ENCODE measurements around the gene SPDEF.

SPDEF gene

DNA sequence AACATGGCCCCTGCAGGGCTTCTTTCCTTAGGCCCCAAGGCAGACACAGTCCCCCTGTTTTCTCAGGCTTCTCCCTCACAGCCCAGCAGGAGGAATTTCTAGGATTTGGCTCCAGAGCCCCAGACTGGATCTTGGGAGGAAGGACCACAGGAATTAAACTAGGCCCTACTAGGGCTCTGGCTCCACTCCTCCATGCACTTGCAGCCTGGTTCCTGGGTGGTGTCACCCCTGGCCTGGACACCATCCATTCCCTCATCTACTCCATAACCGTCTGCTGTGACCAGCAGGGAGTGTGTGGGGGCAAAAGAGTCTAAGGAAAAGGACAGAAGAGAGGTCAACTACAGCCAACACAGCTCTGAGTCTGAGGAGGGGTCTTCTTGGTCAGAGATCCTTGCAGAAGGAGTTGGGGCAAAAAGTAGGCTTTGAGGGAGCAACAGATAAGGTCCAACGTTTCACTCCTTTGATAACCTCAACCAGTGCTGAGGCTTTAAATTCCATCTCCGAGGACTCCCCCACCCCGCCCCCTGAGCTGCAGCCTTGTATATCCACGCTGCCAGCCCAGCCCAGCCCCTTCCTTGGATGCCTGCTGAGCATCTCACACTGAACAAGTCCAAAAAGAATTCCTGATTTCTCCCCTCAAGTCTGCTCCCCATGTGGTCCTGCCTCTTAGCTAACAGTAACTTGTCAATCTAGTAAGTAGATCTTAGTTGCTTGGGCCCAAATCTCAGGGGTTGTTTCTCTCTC, 27.9 kb upstream of the SPDEF start:
- DNase-seq (ENCODE audit: low read depth, low spot score): no peak

DNA sequence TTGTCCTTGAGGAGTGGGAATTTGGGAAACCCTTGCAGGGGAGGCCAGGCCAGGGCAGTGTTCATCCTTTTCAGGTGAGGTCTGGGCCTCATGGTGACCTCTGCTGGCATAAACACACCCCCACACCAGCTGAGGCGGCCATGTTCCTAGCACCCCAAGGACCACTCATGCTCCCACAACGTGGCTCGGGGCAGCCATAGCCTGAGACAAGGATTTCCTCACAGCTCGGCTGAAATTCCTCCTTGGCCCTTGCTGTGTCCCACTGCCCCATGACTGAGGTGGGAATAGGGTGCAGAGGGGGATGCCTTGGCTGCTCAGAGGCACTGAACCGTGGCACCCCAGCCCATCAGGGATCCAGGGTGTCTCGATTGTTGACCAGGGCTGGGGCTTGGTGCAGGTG, 27.3 kb upstream of the SPDEF start:
- no peak for DNase-seq (ENCODE audit: low read depth, low spot score)

DNA sequence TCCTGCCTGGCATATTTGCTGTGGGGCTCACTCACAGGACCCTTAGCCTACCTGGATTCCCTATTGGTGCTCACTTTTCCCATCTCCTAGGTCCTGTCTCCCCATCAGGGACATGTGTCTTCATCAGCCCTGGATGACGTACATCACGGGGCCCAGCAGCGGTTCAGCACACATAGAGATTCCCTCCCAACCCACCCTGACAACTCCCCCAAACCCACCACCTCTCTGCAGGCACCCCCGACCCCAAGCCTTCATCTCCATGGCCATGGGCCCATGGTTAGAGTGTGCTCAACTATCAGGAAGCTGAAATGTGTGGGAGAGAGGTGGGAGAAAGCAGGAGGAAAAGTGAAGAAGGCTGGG, 25.4 kb upstream of the SPDEF start:
- no peak for DNase-seq (ENCODE audit: low read depth, low spot score)

DNA sequence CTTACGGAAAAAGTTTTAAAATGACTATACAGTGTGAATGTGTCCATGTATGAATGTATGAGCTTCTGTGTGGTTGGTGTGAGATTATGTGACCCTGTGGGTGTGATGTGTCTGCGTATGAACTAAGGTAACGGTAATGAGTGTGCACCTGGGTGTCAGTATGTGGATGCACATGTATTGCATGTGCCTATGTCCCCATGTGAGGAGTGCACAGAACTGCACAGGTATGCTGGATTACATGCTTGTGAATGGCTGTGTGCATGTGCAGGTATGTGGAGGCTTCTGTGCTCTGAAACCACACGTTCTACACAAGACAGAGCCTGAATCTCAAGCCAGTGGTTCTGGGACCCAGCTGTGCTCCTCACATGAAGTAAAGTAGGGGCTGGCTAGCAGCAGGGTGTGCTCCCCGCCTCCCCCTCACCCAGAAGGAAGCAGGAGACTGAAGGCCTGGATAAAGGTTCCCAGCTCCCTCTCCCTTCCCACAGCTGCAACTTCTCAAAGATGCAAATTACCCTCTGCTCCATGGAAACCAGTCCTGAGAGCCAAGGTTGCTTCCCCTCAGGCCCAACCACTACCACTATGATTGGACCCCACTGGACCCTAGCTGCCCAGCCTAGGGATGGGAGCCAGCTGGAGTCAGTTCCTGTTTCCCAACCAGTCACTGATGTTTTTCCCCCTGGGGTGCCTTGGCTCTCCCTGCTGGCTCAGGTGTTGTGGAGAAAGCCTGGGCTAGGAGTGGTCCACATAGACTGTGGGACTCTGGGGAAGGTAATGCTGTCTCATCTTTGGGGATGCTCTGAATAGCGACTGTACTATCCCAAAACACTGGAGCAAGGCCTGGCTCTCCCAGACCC, 24.8 kb upstream of the SPDEF start:
- no peak for DNase-seq (ENCODE audit: low read depth, low spot score)

DNA sequence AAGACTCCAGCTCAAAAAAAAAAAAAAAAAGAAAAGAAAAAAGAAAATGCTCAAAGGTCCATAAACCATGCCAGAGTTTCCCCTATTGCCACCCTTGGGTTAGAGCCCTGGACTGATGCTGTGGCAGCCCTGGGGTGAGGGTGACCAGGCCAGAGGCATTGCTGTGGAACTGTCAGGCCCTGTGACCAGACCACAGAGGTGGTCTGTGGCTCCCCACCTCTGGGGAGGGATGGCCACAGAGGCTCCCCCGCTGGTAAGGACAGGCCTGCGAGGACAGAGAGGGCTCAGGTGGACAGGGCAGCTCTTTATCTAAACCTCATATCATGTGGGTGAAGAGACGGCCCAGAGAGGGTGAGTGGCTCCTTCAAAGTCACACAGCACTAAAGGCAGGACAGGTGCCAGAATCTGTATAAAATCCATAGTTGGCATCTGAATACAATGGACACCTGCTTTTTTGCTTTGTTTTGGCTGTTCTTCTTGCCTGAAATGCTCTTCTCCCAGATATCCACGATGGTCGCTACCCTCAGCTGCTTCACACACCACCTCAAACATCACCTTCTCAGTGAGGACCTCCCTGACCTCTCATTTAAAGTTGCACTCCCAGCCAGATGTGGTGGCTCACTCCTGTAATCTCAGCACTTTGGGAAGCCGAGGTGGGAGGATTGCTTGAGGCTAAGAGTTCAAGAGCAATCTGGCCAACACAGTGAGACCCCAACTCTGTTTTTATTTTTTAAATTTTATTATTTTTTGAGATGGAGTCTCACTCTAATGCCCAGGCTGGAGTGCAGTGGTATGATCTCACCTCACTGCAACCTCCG, 22.5 kb upstream of the SPDEF start:
- no peak for DNase-seq (ENCODE audit: low read depth, low spot score)

DNA sequence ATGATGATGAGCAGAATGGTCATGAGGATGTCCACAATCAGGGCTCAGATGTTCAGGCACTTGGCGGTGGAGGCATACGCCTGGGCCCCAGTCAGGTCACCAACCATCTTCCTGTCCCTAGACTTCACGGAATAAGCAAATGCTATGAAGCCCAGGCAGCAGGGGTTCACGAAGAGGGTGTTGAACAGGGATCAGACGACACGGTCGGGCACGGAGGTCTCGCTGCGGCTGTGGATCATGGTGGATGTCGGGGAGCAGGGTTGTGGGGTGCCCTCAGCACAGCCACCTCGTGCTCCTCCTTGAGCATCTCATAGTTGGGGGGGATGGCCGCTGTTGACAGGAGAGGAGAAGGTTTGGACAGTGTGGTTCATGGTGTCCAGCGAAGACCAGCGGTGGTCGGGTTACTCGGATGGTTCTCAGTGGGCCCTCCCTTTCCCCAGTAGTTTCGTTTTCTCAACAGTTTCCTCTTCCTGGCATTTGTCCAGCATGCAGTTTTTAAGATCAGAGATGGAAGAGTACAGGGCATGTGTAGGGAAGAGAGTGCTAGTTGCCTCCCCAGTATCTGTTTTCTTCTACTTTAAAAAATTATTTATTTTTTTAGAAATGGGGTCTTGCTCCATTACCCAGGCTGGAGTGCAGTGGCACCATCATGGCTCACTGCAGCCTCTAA, 20.3 kb upstream of the SPDEF start:
- DNase-seq (ENCODE audit: low read depth, low spot score): no peak

DNA sequence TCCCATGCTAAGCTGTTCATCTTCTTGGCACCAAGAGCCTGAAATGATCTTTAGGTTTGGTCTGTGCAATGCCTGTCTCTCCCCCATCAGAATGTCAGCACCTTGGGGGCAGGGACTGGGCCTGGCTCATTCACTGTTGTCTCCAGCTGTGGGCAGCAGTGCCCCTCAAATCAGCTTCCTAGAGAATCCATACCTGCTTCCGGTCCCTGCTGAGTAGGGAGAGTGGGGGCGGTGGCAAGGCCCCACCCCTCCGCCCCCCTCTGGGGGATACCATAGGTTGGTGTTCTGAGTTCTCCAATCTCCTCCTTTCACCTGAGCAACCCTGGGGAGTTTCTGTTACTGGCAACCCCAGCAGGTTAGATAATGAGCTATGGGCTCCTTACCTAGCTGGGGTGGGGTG, 19.2 kb upstream of the SPDEF start:
- DNase-seq (ENCODE audit: low read depth, low spot score): peak; percentile 23

DNA sequence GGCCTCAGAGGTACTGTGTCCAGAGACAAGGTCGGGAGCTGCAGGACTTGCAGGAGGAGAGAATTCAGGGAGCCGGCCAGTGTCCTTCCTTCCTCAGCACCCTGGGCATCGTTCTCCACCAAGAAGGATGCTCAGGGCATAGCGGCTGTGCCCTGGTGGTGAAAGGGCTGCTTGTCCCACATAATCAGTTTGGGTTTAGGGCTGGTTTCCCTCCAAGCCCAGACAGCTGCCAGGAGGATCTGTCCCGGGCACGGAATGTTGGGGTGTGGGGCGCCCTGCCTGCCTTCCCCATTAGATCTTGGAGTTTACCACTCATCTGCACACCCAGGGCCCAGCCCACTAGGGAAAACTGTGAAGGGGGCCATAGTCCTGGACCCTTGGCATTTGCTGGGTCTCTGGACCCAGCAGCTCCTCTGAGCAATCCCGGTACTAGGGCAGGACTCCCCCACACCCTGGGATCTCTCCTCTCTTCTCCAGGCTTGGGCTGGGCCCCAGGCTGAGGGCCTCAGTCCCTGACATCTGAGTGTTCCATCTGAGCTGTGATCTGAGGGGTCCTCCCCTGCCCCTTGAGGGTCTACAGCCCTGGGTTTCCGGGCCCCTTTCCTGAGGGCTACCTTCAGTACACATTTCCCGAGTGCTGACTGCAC, 18.6 kb upstream of the SPDEF start:
- no peak for DNase-seq (ENCODE audit: low read depth, low spot score)

DNA sequence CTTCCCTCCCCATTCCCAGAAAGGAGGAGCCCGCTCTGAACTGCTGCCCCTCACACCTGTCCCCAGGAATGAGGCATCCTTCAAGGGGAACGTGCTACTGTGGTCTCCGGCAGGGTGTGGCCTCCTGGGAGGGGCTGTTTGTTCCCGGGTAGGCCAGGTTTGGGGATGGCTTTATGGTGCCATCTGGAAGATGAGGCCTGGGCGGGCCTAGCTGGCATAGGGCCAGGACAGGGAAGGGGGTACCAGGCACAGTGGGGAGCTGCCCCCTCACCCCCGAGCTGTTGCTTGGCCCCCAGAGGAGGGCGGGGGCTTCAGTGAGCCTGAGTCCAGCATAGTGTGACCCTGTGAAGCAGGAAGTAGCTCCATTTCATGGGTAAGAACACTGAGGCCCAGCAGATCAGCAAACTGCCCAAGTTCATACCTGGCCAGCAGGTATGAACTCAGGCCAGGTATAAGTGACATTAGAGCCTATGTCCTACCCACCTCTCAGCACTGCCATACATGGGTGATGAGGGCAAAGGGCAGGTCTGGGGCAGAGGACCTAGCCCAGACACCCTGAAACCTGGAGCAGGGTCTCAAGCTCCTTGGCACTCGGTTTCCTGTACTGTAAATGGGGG, 17.5 kb upstream of the SPDEF start:
- no peak for DNase-seq (ENCODE audit: low read depth, low spot score)

DNA sequence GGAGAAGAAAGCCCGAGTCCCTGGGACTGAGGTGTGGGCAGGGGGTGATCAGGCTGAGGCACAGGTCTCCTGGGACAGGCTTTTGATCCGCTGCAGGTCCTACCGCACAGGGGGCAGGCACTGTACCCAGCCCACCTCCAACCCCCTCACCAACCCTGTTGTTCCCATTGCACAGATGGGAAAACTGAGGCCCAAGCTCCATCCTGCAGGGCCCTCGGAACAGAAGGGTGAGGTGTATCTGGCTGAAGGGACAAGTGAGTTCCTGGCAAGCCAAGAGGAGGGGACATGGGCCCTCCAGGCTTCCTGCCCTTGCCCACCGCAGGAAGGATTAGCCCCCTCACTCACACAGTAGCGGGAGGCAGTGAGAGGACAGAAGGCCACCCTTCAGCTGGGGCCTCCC, 16.5 kb upstream of the SPDEF start:
- no peak for DNase-seq (ENCODE audit: low read depth, low spot score)

DNA sequence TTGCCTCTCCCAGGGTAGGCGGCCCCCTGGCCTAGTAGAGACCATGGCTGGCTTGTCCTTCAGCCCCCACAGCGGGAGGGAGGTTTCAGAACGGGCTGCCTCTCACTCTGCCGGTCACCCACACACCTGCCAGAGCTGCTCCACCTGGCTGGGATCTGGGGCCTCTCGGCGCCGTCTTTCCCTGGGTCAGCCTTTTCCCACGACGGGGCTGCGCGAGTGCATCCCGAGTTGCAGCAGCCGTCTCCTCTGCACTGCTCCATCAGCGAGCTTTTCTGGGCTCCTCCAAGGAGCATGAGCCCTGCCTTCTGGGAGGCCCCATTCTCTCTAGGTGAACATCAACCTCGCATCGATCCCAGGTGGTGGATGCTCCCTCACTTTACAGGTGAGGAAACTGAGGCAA, 15.9 kb upstream of the SPDEF start:
- no peak for DNase-seq (ENCODE audit: low read depth, low spot score)

DNA sequence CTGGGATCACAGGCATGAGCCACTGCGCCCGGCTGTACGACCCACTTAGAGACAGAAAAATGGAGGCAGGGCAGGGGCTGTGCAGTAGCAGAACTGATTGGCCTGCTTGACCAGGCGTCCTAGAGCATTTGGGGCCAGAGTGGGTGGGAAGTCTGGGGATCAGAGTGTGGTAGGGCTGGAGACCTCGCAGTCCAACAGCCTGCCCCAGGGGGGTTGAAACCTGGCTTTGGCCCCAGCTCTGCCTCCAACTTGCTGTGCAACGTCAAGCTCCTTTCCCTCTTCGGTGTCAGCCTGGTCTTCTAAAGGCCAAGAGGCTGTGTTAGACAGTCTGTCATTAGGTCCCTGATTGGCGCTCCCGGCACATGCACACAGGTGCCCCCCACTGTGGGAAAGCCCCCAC, 15.3 kb upstream of the SPDEF start:
- DNase-seq (ENCODE audit: low read depth, low spot score): no peak

DNA sequence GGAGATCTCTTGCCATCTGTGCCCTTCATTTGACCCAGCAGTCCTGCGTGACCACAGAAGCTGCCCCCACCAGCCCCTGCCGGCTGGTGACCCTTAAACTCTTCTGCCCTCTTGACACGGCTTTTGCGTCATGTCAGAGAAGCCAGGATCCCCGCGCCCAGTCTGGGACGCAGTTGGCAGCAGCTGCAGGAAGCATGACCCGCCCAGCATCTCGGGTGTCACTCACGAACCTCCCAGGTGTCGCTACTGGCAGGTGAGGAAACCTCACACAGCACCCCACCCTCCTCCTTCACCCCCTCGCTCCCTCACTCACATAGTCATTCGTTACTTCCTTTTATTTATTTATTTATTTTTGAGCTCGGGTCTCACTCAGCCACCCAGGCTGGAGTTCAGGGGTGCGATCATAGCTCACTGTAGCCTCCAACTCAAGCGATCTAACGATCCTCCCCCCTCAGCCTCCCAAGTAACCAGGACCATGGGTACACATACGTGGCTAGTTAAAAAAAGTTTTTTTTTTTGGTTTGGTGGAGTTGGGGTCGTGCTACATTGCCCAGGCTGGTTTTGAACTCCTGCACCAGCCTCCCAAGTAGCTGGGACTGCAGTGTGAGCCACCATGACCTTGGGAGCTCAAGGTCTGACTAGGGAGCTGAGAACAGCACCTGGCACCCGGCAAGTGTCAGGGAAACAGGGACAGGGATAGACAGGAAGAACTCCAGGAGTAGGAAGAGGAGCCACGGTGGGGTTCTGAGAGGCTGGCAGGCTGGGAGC, 14.1 kb upstream of the SPDEF start:
- no peak for DNase-seq (ENCODE audit: low read depth, low spot score)

DNA sequence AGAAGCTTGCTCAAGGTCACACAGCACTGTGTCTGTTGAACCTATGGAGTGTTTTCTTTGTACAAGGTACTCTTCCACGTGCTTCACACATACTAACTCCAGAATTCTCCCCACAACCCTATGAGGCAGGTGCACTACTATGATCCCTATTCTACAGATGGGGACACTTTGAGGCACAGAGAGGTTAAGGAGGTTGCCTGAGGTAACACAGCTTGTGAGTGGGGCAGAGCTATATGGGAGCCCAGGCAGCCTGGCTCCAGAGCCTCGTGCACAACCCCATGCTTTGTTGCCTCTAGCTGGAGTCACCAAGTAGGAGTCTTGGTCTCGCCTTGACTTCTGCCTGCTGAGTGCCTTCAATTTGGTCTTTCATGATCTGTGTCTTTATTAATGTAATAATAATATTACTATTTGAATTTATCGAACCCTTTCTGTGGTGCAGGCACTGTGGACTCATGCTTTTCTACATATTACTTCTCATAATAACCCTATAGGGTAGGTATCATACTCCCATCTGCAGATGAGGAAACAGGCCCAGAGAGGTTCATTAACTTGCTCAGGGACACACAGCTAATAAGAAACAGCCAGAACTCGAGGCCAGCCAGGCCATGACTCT, 13.3 kb upstream of the SPDEF start:
- DNase-seq (ENCODE audit: low read depth, low spot score): no peak

DNA sequence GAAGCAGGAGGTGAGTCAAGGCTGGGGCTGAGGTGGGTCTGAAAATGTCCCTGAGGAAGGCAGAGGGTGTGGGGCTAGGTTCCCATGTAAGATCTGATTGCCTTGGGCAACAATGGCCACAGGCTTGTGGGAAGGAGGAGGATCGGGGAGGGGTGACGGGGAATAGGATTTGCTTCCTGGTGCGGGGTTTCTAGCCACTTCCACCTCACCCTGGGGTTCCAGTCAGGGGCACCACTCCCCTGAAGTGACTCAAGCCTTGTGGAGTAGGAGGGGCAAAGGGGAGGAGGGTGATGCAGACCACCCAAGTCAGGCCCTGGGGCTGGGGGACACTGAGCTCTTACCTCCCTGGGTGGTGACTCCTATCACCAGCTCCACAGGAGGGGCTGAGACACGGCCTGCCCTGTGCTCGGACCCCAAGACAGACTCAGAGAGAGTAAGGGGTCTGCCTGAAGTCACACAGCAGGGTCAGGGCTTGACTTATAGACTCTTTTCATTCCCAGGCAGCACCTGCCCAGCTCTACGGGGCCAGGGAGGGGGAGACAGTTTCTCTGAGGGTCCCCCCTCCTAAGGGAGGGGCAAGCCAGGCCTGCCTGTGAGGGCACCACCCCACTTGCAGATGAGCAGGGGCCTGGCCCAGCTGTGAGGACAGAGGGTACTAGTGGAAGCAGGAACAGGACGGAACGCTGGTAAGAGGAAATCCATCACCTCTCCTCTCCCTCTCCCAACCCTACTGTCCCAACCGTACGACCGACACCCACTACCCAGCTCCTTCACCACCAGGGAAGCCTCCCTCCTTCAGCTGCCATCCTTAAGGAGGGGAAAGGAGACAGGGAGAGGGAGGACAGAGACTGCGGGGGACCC, 12.4 kb upstream of the SPDEF start:
- no peak for DNase-seq (ENCODE audit: low read depth, low spot score)

DNA sequence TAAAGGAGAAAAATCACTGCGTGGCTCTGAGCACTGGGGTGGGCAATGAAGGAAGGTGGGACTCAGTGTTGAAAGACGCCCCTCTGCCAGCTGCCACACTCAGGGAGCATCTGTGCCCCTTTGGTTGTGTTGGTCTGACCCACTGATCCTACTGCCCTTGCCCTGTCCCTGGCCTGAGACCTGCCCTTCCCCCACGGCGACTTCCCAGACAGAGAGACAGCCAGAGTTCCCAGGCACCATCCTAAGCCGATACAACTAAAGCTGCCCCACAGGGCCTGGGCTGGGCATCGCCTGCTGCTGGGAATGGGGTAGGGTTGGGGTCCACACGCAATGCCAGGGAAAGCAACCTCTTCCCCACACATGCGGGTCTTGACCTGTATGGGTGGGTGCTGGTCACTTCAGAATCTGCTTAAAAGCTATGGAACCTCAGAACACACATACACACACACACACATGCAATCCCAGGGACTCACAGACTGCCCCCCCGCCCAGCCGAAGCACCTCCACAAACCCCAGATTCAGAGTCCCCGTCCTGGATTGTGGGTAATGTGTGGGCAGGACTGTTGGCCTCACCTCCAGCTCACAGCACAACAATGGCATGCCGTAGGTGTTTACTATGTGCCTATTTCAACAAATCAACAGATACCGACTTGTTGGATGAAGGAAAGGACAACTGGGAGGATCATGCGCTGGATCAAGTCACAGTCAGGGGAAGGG, 10.9 kb upstream of the SPDEF start:
- DNase-seq (ENCODE audit: low read depth, low spot score): no peak

DNA sequence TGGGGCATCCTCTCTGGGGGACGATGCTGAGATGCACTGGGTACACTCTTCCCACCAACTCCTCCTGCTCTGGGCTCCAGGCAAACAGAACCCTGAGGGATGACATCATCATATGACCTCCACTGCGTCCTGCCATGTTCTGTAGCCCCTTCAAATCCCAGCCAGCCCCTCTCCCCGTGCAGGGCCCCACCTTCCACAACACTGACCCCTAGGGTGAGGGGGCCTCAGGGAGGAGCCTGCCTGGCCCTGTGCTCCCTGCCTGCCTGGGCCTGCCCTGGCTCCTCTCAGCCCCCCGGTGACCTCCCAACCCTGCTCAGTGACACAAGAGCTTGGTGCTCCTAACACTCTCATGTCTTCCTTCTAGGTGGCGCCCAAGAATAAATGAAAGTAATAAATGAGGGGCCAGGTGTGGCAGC, 9.6 kb upstream of the SPDEF start:
- DNase-seq (ENCODE audit: low read depth, low spot score): no peak

DNA sequence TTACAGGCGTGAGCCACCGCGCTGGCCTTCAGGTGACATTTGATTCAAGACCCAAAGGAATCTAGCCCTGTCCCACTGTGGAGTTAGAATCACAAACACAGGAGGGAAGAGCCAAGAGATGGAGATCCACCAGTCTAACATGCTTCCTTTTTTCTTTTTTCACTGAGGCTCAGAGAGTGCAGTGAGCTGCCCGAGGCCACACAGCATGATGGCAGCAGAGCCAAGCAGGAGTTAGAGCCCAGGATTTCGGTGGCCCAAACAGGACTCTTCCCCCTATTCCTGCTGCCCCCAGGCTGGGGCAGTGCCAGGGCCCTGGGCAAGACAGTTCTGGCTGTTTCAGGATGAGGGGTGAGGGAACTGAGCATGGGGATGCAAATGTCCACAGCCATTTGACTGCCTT, 8.1 kb upstream of the SPDEF start:
- DNase-seq (ENCODE audit: low read depth, low spot score): no peak

All from iPS DF 19.7 (cell line).